SK-N-MC (cell line): Measurements from ENCODE around the gene ADAMTS3.

Source experiments
- EZH2 ChIP-seq: fragments of 200-600 bp; sonication (generic); IDR thresholded peaks from one replicate; pipeline ENCODE4 v1.6.1; 2017; ENCODE audit warnings: antibody characterized with exemption
- FOXP2 ChIP-seq: optimal IDR thresholded peaks from 2 replicates; pipeline ENCODE3; 2011; ENCODE audit warnings: mild to moderate bottlenecking, moderate library complexity; ENCODE audit not compliant: insufficient read depth; ENCODE audit errors: extremely low read length, control extremely low read depth
- POLR2AphosphoS5 ChIP-seq: IDR thresholded peaks from 2 replicates; pipeline ENCODE4 v1.6.1; 2012; ENCODE audit warnings: mild to moderate bottlenecking, low read depth, low read length, borderline replicate concordance

DNA sequence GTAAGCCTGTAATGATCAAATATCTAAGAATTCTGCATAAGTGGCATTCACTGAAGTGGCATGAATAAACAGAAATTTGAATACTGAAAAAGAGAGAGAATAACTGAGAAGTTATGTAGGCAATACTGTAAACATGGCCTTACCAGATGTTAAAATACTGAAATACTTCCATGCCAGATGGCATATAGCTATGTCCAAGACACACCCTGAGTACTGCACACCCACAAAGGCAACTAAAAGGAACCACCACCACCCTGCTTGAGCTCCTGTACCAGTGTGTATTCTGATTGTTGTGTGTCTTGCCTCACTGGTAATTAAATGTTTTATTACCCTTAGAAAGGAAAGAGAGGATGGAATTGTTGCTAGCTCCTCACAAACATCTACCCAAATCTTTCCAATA is 192.1 kb downstream of the ADAMTS3 start:
- TF ChIP-seq POLR2AphosphoS5 (no peak), EZH2 (no peak), FOXP2 (no peak)
